IMR-90 (cell line): ENCODE measurements around the gene MMP21. TPM values are rescaled to one million over a fixed set of nuclear protein-coding genes. Genes with fewer than 3 reads are reported as not detected.

Experiments
- ATAC-seq: fragments of 200-7000 bp; cut with Tn5 transposase; 2 replicates; pipeline ENCODE4 v1.9.1; 2020; ENCODE audit warnings: low read depth, mild to moderate bottlenecking, moderate library complexity
- BruUV-seq: library from RNA; stranded (reverse); fragments of 400-500 nt; replicated peaks from 2 replicates; lab custom pipeline; 2021; lab: Mats Ljungman, UMichigan
- CTCF ChIA-PET: fragments of 300-600 bp; formaldehyde crosslinking; extraction: SDS; loops from one replicate; lab custom pipeline; 2021; ENCODE audit warnings: antibody characterized with exemption; lab: Yijun Ruan, JAX
- POLR2A ChIA-PET: fragments of 300-600 bp; sonication (Branson Sonifier 250); formaldehyde crosslinking; loops from one replicate; lab custom pipeline; 2022; ENCODE audit warnings: antibody characterized with exemption; ENCODE audit not compliant: unreplicated experiment; lab: Charles Lee
- DNase-seq: peaks from one replicate; pipeline ENCODE4 v3.0.0; 2013
- H2AFZ ChIP-seq: replicated peaks from 2 replicates; pipeline ENCODE3; 2013; ENCODE audit warnings: low read length, mild to moderate bottlenecking; ENCODE audit not compliant: poor library complexity
- H2AK5ac ChIP-seq: 2 replicates; pipeline ENCODE4 v1.6.1; 2013; ENCODE audit warnings: low read depth, low read length, inconsistent platforms
- H2AK9ac ChIP-seq: replicated peaks from 2 replicates; pipeline ENCODE3; 2013; ENCODE audit warnings: mild to moderate bottlenecking, low read depth, low read length, moderate library complexity; ENCODE audit not compliant: poor library complexity
- H2BK120ac ChIP-seq: 2 replicates; pipeline ENCODE4 v1.6.1; 2013; ENCODE audit warnings: low read depth, low read length, inconsistent platforms
- H2BK15ac ChIP-seq: 3 replicates; pipeline ENCODE4 v1.6.1; 2013; ENCODE audit warnings: low read depth, low read length, inconsistent platforms
- H2BK20ac ChIP-seq: 2 replicates; pipeline ENCODE4 v1.6.1; 2013; ENCODE audit warnings: low read depth, mild to moderate bottlenecking, inconsistent platforms, low read length, moderate library complexity
- H2BK5ac ChIP-seq: 2 replicates; pipeline ENCODE4 v1.6.1; 2013; ENCODE audit warnings: mild to moderate bottlenecking, low read depth, low read length, inconsistent platforms; ENCODE audit not compliant: poor library complexity, severe bottlenecking
- H3K14ac ChIP-seq: replicated peaks from 2 replicates; pipeline ENCODE4 v1.6.1; 2013; ENCODE audit warnings: low read depth, low read length, inconsistent platforms
- H3K18ac ChIP-seq: 2 replicates; pipeline ENCODE4 v1.6.1; 2013; ENCODE audit warnings: low read depth, low read length, control low read depth
- H3K23ac ChIP-seq: 2 replicates; pipeline ENCODE4 v1.6.1; 2013; ENCODE audit warnings: low read depth, low read length, inconsistent platforms
- H3K27ac ChIP-seq: 2 replicates; pipeline ENCODE4 v1.5.1; 2013; ENCODE audit warnings: mild to moderate bottlenecking, control low read depth, low read length; ENCODE audit not compliant: insufficient read depth
- H3K27me3 ChIP-seq: 2 replicates; pipeline ENCODE4 v1.6.1; 2013; ENCODE audit warnings: low read length; ENCODE audit not compliant: control insufficient read depth, insufficient read depth
- H3K36me3 ChIP-seq: 2 replicates; pipeline ENCODE4 v1.6.1; 2013; ENCODE audit warnings: low read length, mixed read lengths; ENCODE audit not compliant: control insufficient read depth, insufficient read depth
- H3K4ac ChIP-seq: 2 replicates; pipeline ENCODE4 v1.6.1; 2013; ENCODE audit warnings: low read depth, low read length, inconsistent platforms
- H3K4me1 ChIP-seq: 2 replicates; pipeline ENCODE4 v1.6.1; 2013; ENCODE audit warnings: low read length, mixed read lengths; ENCODE audit not compliant: control insufficient read depth, insufficient read depth
- H3K4me2 ChIP-seq: 2 replicates; pipeline ENCODE4 v1.6.1; 2013; ENCODE audit warnings: low read depth, mild to moderate bottlenecking, control low read depth, low read length, moderate library complexity
- H3K4me3 ChIP-seq: 2 replicates; pipeline ENCODE4 v1.5.1; 2013; ENCODE audit warnings: low read depth, mild to moderate bottlenecking, control low read depth, low read length, moderate library complexity; ENCODE audit not compliant: insufficient read depth
- H3K56ac ChIP-seq: 2 replicates; pipeline ENCODE4 v1.6.1; 2013; ENCODE audit warnings: low read length, inconsistent platforms; ENCODE audit not compliant: insufficient read depth; ENCODE audit errors: extremely low read depth
- H3K79me1 ChIP-seq, 2 experiments: 2 replicates each; pipeline ENCODE4 v1.6.1; 2013; ENCODE audit warnings: low read length in 2 of 2, inconsistent platforms in 1 of 2, low read depth in 1 of 2
- H3K9ac ChIP-seq: 2 replicates; pipeline ENCODE4 v1.6.1; 2013; ENCODE audit warnings: low read depth, low read length, control low read depth
- H3K9me1 ChIP-seq: 2 replicates; pipeline ENCODE4 v1.6.1; 2013; ENCODE audit warnings: low read length, inconsistent platforms; ENCODE audit not compliant: insufficient read depth
- H3K9me3 ChIP-seq: 2 replicates; pipeline ENCODE4 v1.6.1; 2013; ENCODE audit warnings: low read length; ENCODE audit not compliant: control insufficient read depth, insufficient read depth
- H4K20me1 ChIP-seq: 2 replicates; pipeline ENCODE4 v1.6.1; 2013; ENCODE audit warnings: low read length, inconsistent platforms; ENCODE audit not compliant: insufficient read depth
- H4K5ac ChIP-seq: 2 replicates; pipeline ENCODE4 v1.6.1; 2013; ENCODE audit warnings: mild to moderate bottlenecking, low read depth, low read length, control low read depth
- H4K8ac ChIP-seq, 2 experiments: 2 replicates each; pipeline ENCODE4 v1.6.1; 2013; ENCODE audit warnings: low read depth in 2 of 2, low read length in 2 of 2, control low read depth in 1 of 2, inconsistent platforms in 1 of 2
- H4K91ac ChIP-seq: 2 replicates; pipeline ENCODE4 v1.6.1; 2013; ENCODE audit warnings: low read depth, low read length, inconsistent platforms; ENCODE audit not compliant: insufficient read depth
- BHLHE40 ChIP-seq: fragments of 150-350 bp; IDR thresholded peaks from 2 replicates; pipeline ENCODE4 v1.6.1; 2016; ENCODE audit warnings: mild to moderate bottlenecking, low read depth, low read length
- CEBPB ChIP-seq: IDR thresholded peaks from 2 replicates; pipeline ENCODE4 v1.6.1; 2012; ENCODE audit warnings: low read depth, low read length, improper control_type of control experiment
- CHD1 ChIP-seq: IDR thresholded peaks from 2 replicates; pipeline ENCODE4 v1.6.1; 2012; ENCODE audit warnings: low read depth, low read length, improper control_type of control experiment
- CTCF ChIP-seq: conservative IDR thresholded peaks from 2 replicates; pipeline ENCODE4 v1.5.1; 2012; ENCODE audit warnings: mild to moderate bottlenecking, low read depth, low read length, improper control_type of control experiment
- ELK1 ChIP-seq: fragments of 150-350 bp; IDR thresholded peaks from 2 replicates; pipeline ENCODE4 v1.6.1; 2016; ENCODE audit warnings: low read depth, mild to moderate bottlenecking, low read length, moderate library complexity, borderline replicate concordance
- FOS ChIP-seq: fragments of 150-350 bp; IDR thresholded peaks from 2 replicates; pipeline ENCODE4 v1.6.1; 2016; ENCODE audit warnings: low read depth, low read length
- MAFK ChIP-seq: IDR thresholded peaks from 2 replicates; pipeline ENCODE4 v1.6.1; 2012; ENCODE audit warnings: low read depth, low read length, improper control_type of control experiment
- MAZ ChIP-seq: IDR thresholded peaks from 2 replicates; pipeline ENCODE4 v1.6.1; 2012; ENCODE audit warnings: low read depth, mild to moderate bottlenecking, low read length, improper control_type of control experiment, moderate library complexity, borderline replicate concordance
- MXI1 ChIP-seq: IDR thresholded peaks from 2 replicates; pipeline ENCODE4 v1.6.1; 2012; ENCODE audit warnings: low read depth, mild to moderate bottlenecking, low read length, moderate library complexity, borderline replicate concordance
- NFE2L2 ChIP-seq: fragments of 150-350 bp; IDR thresholded peaks from 2 replicates; pipeline ENCODE4 v1.6.1; 2016; ENCODE audit warnings: low read depth, mild to moderate bottlenecking, low read length
- POLR2A ChIP-seq: IDR thresholded peaks from 2 replicates; pipeline ENCODE4 v1.6.1; 2012; ENCODE audit warnings: mild to moderate bottlenecking, low read depth, low read length
- RAD21 ChIP-seq: IDR thresholded peaks from 2 replicates; pipeline ENCODE4 v1.6.1; 2012; ENCODE audit warnings: low read length, improper control_type of control experiment
- RCOR1 ChIP-seq: IDR thresholded peaks from 2 replicates; pipeline ENCODE4 v1.6.1; 2012; ENCODE audit warnings: mild to moderate bottlenecking, low read length, improper control_type of control experiment; ENCODE audit not compliant: insufficient replicate concordance
- RFX5 ChIP-seq: IDR thresholded peaks from 2 replicates; pipeline ENCODE4 v1.8.0; 2012; ENCODE audit warnings: low read depth, mild to moderate bottlenecking, low read length, moderate library complexity
- SMC3 ChIP-seq: fragments of 150-350 bp; IDR thresholded peaks from 2 replicates; pipeline ENCODE4 v1.6.1; 2016; ENCODE audit warnings: low read depth, mild to moderate bottlenecking, antibody characterized with exemption, low read length, moderate library complexity
- USF2 ChIP-seq: fragments of 150-350 bp; IDR thresholded peaks from 2 replicates; pipeline ENCODE4 v1.6.1; 2017; ENCODE audit warnings: mild to moderate bottlenecking, antibody characterized with exemption, low read length, low read depth
- WGBS, 2 experiments: methylation state at CpG; one replicate each; pipeline versions ENCODE4 v1.1.5 to v1.1.7; 2013; ENCODE audit warnings: missing lambda C conversion rate in 2 of 2; ENCODE audit not compliant: insufficient read length in 1 of 2; ENCODE audit errors: extremely low coverage in 2 of 2; 5-methylcytosine and 5-hydroxymethylcytosine counted together
- dilution Hi-C: fragments of 300-500 bp; cut with HindIII; formaldehyde crosslinking; loops from one replicate; pipeline ENCODE4 v1.14.3; 2018; ENCODE audit warnings: low sequenced_read_pairs; ENCODE audit not compliant: unreplicated experiment
- in situ Hi-C: fragments of 300-500 bp; cut with MboI; formaldehyde crosslinking; loops from 3 replicates; pipeline ENCODE4 v1.14.3; 2019; ENCODE audit warnings: low sequenced_read_pairs, inconsistent platforms, mixed read lengths
- intact Hi-C: fragments of 100-400 bp; cut with micrococcal nuclease; formaldehyde crosslinking; loops from 2 replicates; pipeline ENCODE4 v1.10.0; 2022
- polyA plus RNA-seq, 3 experiments: library from polyadenylated mRNA; depleted of rRNA; stranded (reverse); fragments of >200 nt; gene quantifications; 2 replicates each; pipeline ENCODE4 v1.2.3, GENCODE V29; 2012; ENCODE audit warnings: low replicate concordance in 1 of 3
- total RNA-seq: library from RNA; depleted of rRNA; stranded (reverse); fragments of >200 nt; gene quantifications from 2 replicates; pipeline ENCODE4 v1.2.3, GENCODE V29; 2012

Gene MMP21
- total and polyA plus RNA-seq, 2 of the 4 experiments (the other 2 are of a cell fraction): not detected

DNA sequence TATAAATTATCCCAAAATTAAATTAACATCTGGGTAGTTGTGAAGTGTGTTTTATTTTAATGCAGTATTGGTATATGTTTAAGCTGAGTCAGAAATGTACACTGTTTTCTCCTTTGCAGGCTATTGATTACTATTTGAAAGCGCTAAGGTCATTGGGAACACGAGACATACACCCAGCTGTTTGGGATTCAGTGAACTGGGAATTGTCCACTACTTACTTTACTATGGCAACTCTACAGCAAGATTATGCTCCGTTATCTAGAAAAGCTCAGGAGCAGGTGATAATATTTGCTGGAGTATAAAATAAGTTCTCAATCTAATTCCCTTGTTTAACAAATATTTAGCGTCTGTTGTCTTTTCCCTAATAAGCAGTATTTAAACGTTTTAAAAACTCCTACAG is 28.2 kb downstream of the MMP21 start:
- POLR2A ChIA-PET: no interaction called here
- Histone ChIP-seq H3K14ac (no peak overlapping the region), H2BK5ac (no peak overlapping the region), H2BK20ac (no peak overlapping the region), H3K23ac (no peak overlapping the region), H3K4me2 (no peak overlapping the region), H4K8ac (no peak overlapping the region), H3K4ac (no peak overlapping the region), H3K9ac (no peak overlapping the region), H2AK9ac (no peak overlapping the region), H3K9me3 (no peaks in the 10 kb centered on the region), H3K4me1 (no peaks in the 10 kb centered on the region), H3K18ac (no peak overlapping the region), H3K9me1 (no peaks in the 10 kb centered on the region; the same call in 1 of the 2 replicates), H4K91ac (no peak overlapping the region), H3K27me3 (no peaks in the 10 kb centered on the region), H2AK5ac (no peak overlapping the region), H4K5ac (no peak overlapping the region), H2BK120ac (no peak overlapping the region), H3K56ac (no peak overlapping the region), H3K4me3 (no peak overlapping the region), H3K27ac (no peak overlapping the region), H2BK15ac (no peak overlapping the region), H3K36me3 (peaks cover 54% of the 10 kb centered on the region), H4K20me1 (no peaks in the 10 kb centered on the region), H3K79me1 (no peaks in the 10 kb centered on the region), H2AFZ (no peak overlapping the region)
- intact Hi-C loops: no loop called here
- WGBS, 2 experiments: no CpG with 5 or more reads among the region's 5 CpGs
- in situ Hi-C loops: loop anchor here (25.0 kb wide), 1 partner anchor 935 kb away; the partner anchor contains the start of gene ABRAXAS2
- CTCF ChIA-PET: no interaction called here
- DNase-seq: no peak
- dilution Hi-C loops: no loop called here
- TF ChIP-seq SMC3 (no peak), MAFK (no peak), CHD1 (no peak), POLR2A (no peak), RCOR1 (no peak), CTCF (no peak), FOS (no peak), RAD21 (no peak), RFX5 (no peak), NFE2L2 (no peak), CEBPB (no peak), MXI1 (no peak), ELK1 (no peak), MAZ (no peak), BHLHE40 (no peak), USF2 (no peak)
- no peak for ATAC-seq
- no TSS peak for BruUV-seq
